ENCODE data around the gene LIMA1.
"Not testable (repeated sequence)": the region's sequence is repeated elsewhere in the genome, so short reads cannot be mapped to it uniquely, and the experiment has no call there.

- not testable (repeated sequence) for TF ChIP-seq CTCF (IDR thresholded peaks at IDR 0.05); POLR2A (IDR thresholded peaks at IDR 0.05; ENCODE audit: low read depth); POLR2AphosphoS5 (IDR thresholded peaks at IDR 0.05)
Observed at GRCh38 chr12:50324770-50325169, 41.5 kb upstream of the LIMA1 start.
